HUES48 (cell line): ENCODE data around the gene GLIS2.

Experiments used
- H3K27ac ChIP-seq: one replicate; pipeline ENCODE4 v1.7.0; 2013; ENCODE audit warnings: low read depth, low read length, inconsistent platforms
- H3K27me3 ChIP-seq: 2 replicates; pipeline ENCODE4 v1.6.1; 2013; ENCODE audit warnings: mild to moderate bottlenecking, low read length; ENCODE audit not compliant: control insufficient read depth, insufficient read depth
- H3K36me3 ChIP-seq: 2 replicates; pipeline ENCODE4 v1.6.1; 2013; ENCODE audit warnings: low read length; ENCODE audit not compliant: control insufficient read depth, insufficient read depth
- H3K4me1 ChIP-seq: 2 replicates; pipeline ENCODE4 v1.6.1; 2013; ENCODE audit warnings: mild to moderate bottlenecking, low read length; ENCODE audit not compliant: control insufficient read depth, insufficient read depth
- H3K4me3 ChIP-seq: 2 replicates; pipeline ENCODE4 v1.5.1; 2013; ENCODE audit warnings: mild to moderate bottlenecking, low read depth, low read length
- H3K9ac ChIP-seq: 2 replicates; pipeline ENCODE4 v1.6.1; 2013; ENCODE audit warnings: mild to moderate bottlenecking, low read depth, low read length, moderate library complexity
- H3K9me3 ChIP-seq: 2 replicates; pipeline ENCODE4 v1.6.1; 2013; ENCODE audit warnings: low read length; ENCODE audit not compliant: control insufficient read depth, insufficient read depth

The GLIS2 gene

GRCh38 chr16:4314532-4315185 lies 1.2 kb upstream of the GLIS2 start:
- H3K9me3 ChIP-seq, result no peaks in the 10 kb centered on the region
- H3K27ac ChIP-seq, result peak overlapping the region; percentile 50
- H3K4me1 ChIP-seq, result peaks cover 36% of the 10 kb centered on the region
- peak overlapping the region; percentile 34; the same call in 1 of the 2 replicates for H3K9ac ChIP-seq
- H3K4me3 ChIP-seq, result peak overlapping the region; percentile 63
- H3K27me3 ChIP-seq, result peaks cover 16% of the 10 kb centered on the region
- H3K36me3 ChIP-seq, result no peaks in the 10 kb centered on the region

GRCh38 chr16:4316108-4316863 lies 419 bp downstream of the GLIS2 start:
- Histone ChIP-seq H3K4me1 (peaks cover 32% of the 10 kb centered on the region), H3K9ac (no peak overlapping the region), H3K4me3 (peak overlapping the region; percentile 79), H3K9me3 (no peaks in the 10 kb centered on the region), H3K36me3 (no peaks in the 10 kb centered on the region), H3K27me3 (peaks cover 16% of the 10 kb centered on the region), H3K27ac (no peak overlapping the region)

- Histone ChIP-seq H3K9me3 (no peaks in the 10 kb centered on the region), H3K4me3 (peak overlapping the region; percentile 79), H3K27me3 (peaks cover 16% of the 10 kb centered on the region), H3K9ac (no peak overlapping the region), H3K4me1 (peaks cover 32% of the 10 kb centered on the region), H3K27ac (no peak overlapping the region), H3K36me3 (no peaks in the 10 kb centered on the region)
Observed at GRCh38 chr16:4316864-4317531, 1.1 kb downstream of the GLIS2 start.

- Histone ChIP-seq H3K36me3 (no peaks in the 10 kb centered on the region), H3K9me3 (no peaks in the 10 kb centered on the region), H3K27ac (peak overlapping the region; percentile 37), H3K4me3 (no peak overlapping the region), H3K27me3 (peaks cover 16% of the 10 kb centered on the region), H3K9ac (no peak overlapping the region), H3K4me1 (peaks cover 32% of the 10 kb centered on the region)
Observed at GRCh38 chr16:4317532-4318450, 1.9 kb downstream of the GLIS2 start.

GRCh38 chr16:4318451-4318910 lies 2.6 kb downstream of the GLIS2 start:
- Histone ChIP-seq H3K27ac (peak overlapping the region; percentile 37), H3K27me3 (peaks cover 13% of the 10 kb centered on the region), H3K4me3 (no peak overlapping the region), H3K4me1 (peaks cover 33% of the 10 kb centered on the region), H3K9ac (no peak overlapping the region), H3K36me3 (no peaks in the 10 kb centered on the region), H3K9me3 (no peaks in the 10 kb centered on the region)

- no peak overlapping the region for H3K27ac ChIP-seq
- H3K4me3 ChIP-seq, result no peak overlapping the region
- H3K36me3 ChIP-seq, result no peaks in the 10 kb centered on the region
- peaks cover 38% of the 10 kb centered on the region for H3K4me1 ChIP-seq
- no peak overlapping the region for H3K9ac ChIP-seq
- peaks cover 12% of the 10 kb centered on the region for H3K27me3 ChIP-seq
- no peaks in the 10 kb centered on the region for H3K9me3 ChIP-seq
Observed at GRCh38 chr16:4318967-4319366, 3.1 kb downstream of the GLIS2 start.

GRCh38 chr16:4319454-4320421 lies 3.9 kb downstream of the GLIS2 start:
- H3K27me3 ChIP-seq, result peaks cover 4% of the 10 kb centered on the region
- no peaks in the 10 kb centered on the region for H3K36me3 ChIP-seq
- no peak overlapping the region for H3K27ac ChIP-seq
- H3K4me3 ChIP-seq, result no peak overlapping the region
- no peaks in the 10 kb centered on the region for H3K9me3 ChIP-seq
- H3K4me1 ChIP-seq, result peaks cover 42% of the 10 kb centered on the region
- H3K9ac ChIP-seq, result no peak overlapping the region

GRCh38 chr16:4320571-4321137 lies 4.8 kb downstream of the GLIS2 start:
- no peak overlapping the region for H3K9ac ChIP-seq
- peaks cover 38% of the 10 kb centered on the region for H3K4me1 ChIP-seq
- no peaks in the 10 kb centered on the region for H3K9me3 ChIP-seq
- no peak overlapping the region for H3K27ac ChIP-seq
- H3K36me3 ChIP-seq, result no peaks in the 10 kb centered on the region
- no peaks in the 10 kb centered on the region for H3K27me3 ChIP-seq
- H3K4me3 ChIP-seq, result no peak overlapping the region

GRCh38 chr16:4321286-4322120 lies 5.6 kb downstream of the GLIS2 start:
- peaks cover 38% of the 10 kb centered on the region for H3K4me1 ChIP-seq

More at GRCh38 chr16:4321286-4322120, 5.6 kb downstream of the GLIS2 start:
- no peaks in the 10 kb centered on the region for H3K9me3 ChIP-seq
- no peaks in the 10 kb centered on the region for H3K27me3 ChIP-seq
- H3K4me3 ChIP-seq, result no peak overlapping the region
- H3K27ac ChIP-seq, result no peak overlapping the region
- H3K36me3 ChIP-seq, result no peaks in the 10 kb centered on the region
- no peak overlapping the region for H3K9ac ChIP-seq
